ENCODE results near the gene P2RX7.

The P2RX7 gene

GRCh38 chr12:121133838-121134237, 1.2 kb downstream of the P2RX7 start:
- TF ChIP-seq CTCF (IDR thresholded peaks at IDR 0.05; ENCODE audit: borderline replicate concordance, insufficient read depth, low read depth, low read length): no peak

GRCh38 chr12:121135320-121135719, 2.6 kb downstream of the P2RX7 start:
- no peak overlapping the region for H3K4me3 ChIP-seq (ENCODE audit: low read depth, low read length)
- no peak for TF ChIP-seq CTCF (IDR thresholded peaks at IDR 0.05; ENCODE audit: borderline replicate concordance, insufficient read depth, low read depth, low read length)

More at GRCh38 chr12:121133838-121134237, 1.2 kb downstream of the P2RX7 start:
- no peak overlapping the region for H3K4me3 ChIP-seq (ENCODE audit: low read depth, low read length)

DNA sequence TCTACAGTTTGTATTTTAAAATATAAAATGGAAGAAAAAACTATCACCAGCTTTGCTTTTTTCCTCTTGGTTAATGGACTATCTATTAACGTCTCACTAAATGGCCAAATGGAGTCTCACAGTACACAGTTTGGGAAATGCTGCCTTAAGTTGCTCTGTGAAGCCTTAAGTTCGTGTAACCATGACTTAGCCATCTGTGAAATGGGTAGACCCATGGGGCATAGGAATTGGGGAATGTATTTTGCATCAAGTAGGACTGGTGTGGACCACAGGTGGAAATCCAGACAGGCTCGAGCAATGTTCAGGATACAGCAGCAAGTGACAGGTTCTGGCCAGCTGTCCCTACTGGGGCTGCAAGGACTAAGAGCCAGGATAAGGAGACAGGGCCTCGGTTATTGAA, 4.8 kb downstream of the P2RX7 start:
- TF ChIP-seq CTCF (IDR thresholded peaks at IDR 0.05; ENCODE audit: borderline replicate concordance, insufficient read depth, low read depth, low read length): no peak

DNA sequence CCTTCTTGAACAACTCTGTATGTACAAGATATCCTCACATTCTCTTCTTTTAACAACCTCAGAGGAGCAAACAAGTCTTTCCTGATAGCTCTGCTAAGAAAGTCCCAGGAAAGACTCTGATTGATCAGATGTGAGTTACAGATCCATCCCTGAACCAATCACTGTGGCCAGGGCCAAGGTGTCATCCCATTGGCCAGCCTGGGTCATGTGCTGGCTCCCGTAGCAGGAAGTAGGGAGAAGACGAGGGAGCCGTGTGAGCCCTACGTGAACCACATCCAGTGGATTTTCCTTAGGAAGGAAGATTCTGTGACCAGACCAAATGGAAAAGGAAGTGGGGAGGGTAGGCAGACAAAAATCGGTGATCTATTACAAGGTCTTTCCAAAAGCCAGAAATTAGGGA, 5.6 kb downstream of the P2RX7 start:
- no peak for TF ChIP-seq CTCF (IDR thresholded peaks at IDR 0.05; ENCODE audit: borderline replicate concordance, insufficient read depth, low read depth, low read length)
- H3K4me3 ChIP-seq (ENCODE audit: low read depth, low read length): no peak overlapping the region

More for the DNA sequence above, 4.8 kb downstream of the P2RX7 start:
- H3K4me3 ChIP-seq (ENCODE audit: low read depth, low read length): no peak overlapping the region

GRCh38 chr12:121139286-121139685, 6.6 kb downstream of the P2RX7 start:
- no peak for TF ChIP-seq CTCF (IDR thresholded peaks at IDR 0.05; ENCODE audit: borderline replicate concordance, insufficient read depth, low read depth, low read length)
- H3K4me3 ChIP-seq (ENCODE audit: low read depth, low read length): no peak overlapping the region

DNA sequence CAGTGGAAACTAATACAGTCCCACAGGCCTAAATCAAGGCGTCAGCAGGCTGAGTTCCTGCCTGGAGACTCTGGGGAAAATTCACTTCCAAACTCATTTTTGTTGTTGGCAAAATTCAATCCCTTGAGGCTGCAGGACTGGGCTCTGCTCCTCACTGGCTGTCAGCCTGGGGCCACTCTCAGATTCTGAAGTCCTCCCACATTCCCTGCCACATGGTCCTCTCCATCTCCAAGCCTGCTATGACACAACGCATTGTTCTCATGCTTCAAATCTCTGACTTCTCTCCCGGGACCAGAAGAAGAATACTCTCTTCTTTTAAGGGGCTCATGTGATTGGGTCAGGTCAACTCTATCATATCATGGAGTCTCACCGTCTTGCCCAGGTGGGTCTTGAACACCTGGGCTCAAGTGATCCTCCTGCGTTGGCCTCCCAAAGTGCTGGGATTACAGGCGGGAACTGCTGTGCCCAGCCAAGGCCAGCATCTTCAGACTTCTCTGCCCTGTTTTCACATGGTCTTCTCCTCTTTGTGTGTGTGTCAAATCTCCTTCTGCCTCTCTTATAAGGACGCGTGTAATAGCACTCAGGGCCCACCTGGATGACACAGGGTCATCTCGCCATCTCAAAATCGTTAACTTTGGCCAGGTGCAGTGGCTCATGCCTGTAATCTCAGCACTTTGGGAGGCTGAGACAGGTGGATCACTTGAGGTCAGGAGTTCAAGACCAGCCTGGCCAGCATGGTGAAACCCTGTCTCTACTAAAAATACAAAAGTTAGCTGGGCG, 9.7 kb downstream of the P2RX7 start:
- no peak overlapping the region for H3K4me3 ChIP-seq (ENCODE audit: low read depth, low read length)
- no peak for TF ChIP-seq CTCF (IDR thresholded peaks at IDR 0.05; ENCODE audit: borderline replicate concordance, insufficient read depth, low read depth, low read length)

DNA sequence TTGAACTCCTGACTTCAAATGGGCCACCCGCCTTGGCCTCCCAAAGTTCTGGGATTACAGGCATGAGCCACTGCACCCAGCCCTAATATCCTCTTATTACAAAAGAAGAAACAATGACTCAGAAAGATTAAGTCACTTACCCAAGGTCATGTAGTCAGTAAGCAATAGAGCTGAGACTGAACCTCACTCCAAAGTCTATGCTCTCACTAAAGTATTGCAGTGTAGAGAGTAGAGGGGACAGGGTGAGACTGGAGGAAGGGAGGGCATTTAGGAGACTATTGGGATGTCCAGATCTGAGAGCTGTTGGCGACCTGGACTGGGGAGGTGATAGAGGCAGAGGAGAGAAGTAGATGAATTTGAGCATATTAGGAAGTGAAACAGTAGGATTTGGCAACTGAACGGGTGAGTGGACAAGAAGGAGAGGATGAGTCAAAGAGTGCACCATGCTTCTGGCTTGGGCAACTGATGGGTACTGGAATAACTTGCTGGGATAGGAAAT, 11.8 kb downstream of the P2RX7 start:
- no peak overlapping the region for H3K4me3 ChIP-seq (ENCODE audit: low read depth, low read length)
- TF ChIP-seq CTCF (IDR thresholded peaks at IDR 0.05; ENCODE audit: borderline replicate concordance, insufficient read depth, low read depth, low read length): no peak

All from GM12875 (cell line).